ENCODE measurements around the gene MYO18B. TPM values are rescaled to one million over a fixed set of nuclear protein-coding genes. Genes with fewer than 3 reads are reported as not detected.

The MYO18B gene
- total and polyA plus RNA-seq, 2 of the 8 experiments (the other 6 are each of a cell fraction or from before 2014, with no cell fraction given), result 0.62 to 0.78 TPM

GRCh38 chr22:26072621-26073020 lies 330.6 kb downstream of the MYO18B start (continued):
- no peak for TF ChIP-seq BCL11A (IDR thresholded peaks at IDR 0.05; ENCODE audit: low read depth in 2 of 2, low read length in 2 of 2)
